D341Med (cell line): Measurements from ENCODE around the gene ATP5MC2.
"Not testable (repeated sequence)": the region's sequence is repeated elsewhere in the genome, so short reads cannot be mapped to it uniquely, and the experiment has no call there.

Experiments
- DNase-seq: peaks from one replicate; pipeline ENCODE4 v3.0.0; 2012; ENCODE audit warnings: low spot score

ATP5MC2 gene

GRCh38 chr12:53694756-53695151 is 18.9 kb upstream of the ATP5MC2 start:
- DNase-seq, result no peak

- no peak for DNase-seq
Measured at GRCh38 chr12:53688134-53688533, 12.3 kb upstream of the ATP5MC2 start.

- no peak for DNase-seq
Measured at GRCh38 chr12:53686436-53686835, 10.6 kb upstream of the ATP5MC2 start.

- no peak for DNase-seq
Measured at GRCh38 chr12:53684654-53685220, 8.9 kb upstream of the ATP5MC2 start.

- DNase-seq, result no peak
Measured at GRCh38 chr12:53683983-53684382, 8.1 kb upstream of the ATP5MC2 start.

- DNase-seq, result no peak
Measured at GRCh38 chr12:53683494-53683893, 7.6 kb upstream of the ATP5MC2 start.

- not testable (repeated sequence) for DNase-seq
Measured at GRCh38 chr12:53680061-53680460, 4.2 kb upstream of the ATP5MC2 start.

GRCh38 chr12:53677800-53678148 is 1.9 kb upstream of the ATP5MC2 start:
- DNase-seq, result no peak

- DNase-seq, result peak; percentile 89
Measured at GRCh38 chr12:53677016-53677799, 1.3 kb upstream of the ATP5MC2 start.

- peak; percentile 52 for DNase-seq
Measured at GRCh38 chr12:53676656-53677015, 753 bp upstream of the ATP5MC2 start.

- DNase-seq, result no peak
Measured at GRCh38 chr12:53674977-53675700, 744 bp downstream of the ATP5MC2 start.

- no peak for DNase-seq
Measured at GRCh38 chr12:53670971-53671370, 4.9 kb downstream of the ATP5MC2 start.

GRCh38 chr12:53670308-53670707 is 5.6 kb downstream of the ATP5MC2 start:
- no peak for DNase-seq

GRCh38 chr12:53667080-53667479 is 8.8 kb downstream of the ATP5MC2 start:
- DNase-seq, result no peak

GRCh38 chr12:53664936-53665335 is 10.9 kb downstream of the ATP5MC2 start:
- no peak for DNase-seq

- DNase-seq, result no peak
Measured at GRCh38 chr12:53664191-53664590, 11.7 kb downstream of the ATP5MC2 start.

GRCh38 chr12:53660041-53660440 is 15.8 kb downstream of the ATP5MC2 start:
- no peak for DNase-seq

GRCh38 chr12:53659571-53659981 is 16.3 kb downstream of the ATP5MC2 start:
- no peak for DNase-seq

- DNase-seq, result no peak
Measured at GRCh38 chr12:53659011-53659551, 16.8 kb downstream of the ATP5MC2 start.

GRCh38 chr12:53657041-53657440 is 18.8 kb downstream of the ATP5MC2 start:
- no peak for DNase-seq

- no peak for DNase-seq
Measured at GRCh38 chr12:53653595-53653994, 22.3 kb downstream of the ATP5MC2 start.

GRCh38 chr12:53652366-53652765 is 23.5 kb downstream of the ATP5MC2 start:
- DNase-seq, result no peak

GRCh38 chr12:53651737-53652136 is 24.1 kb downstream of the ATP5MC2 start:
- DNase-seq, result no peak
